ENCODE results near the gene UAP1L1.
"Not testable (repeated sequence)": the region's sequence is repeated elsewhere in the genome, so short reads cannot be mapped to it uniquely, and the experiment has no call there.

The UAP1L1 gene

DNA sequence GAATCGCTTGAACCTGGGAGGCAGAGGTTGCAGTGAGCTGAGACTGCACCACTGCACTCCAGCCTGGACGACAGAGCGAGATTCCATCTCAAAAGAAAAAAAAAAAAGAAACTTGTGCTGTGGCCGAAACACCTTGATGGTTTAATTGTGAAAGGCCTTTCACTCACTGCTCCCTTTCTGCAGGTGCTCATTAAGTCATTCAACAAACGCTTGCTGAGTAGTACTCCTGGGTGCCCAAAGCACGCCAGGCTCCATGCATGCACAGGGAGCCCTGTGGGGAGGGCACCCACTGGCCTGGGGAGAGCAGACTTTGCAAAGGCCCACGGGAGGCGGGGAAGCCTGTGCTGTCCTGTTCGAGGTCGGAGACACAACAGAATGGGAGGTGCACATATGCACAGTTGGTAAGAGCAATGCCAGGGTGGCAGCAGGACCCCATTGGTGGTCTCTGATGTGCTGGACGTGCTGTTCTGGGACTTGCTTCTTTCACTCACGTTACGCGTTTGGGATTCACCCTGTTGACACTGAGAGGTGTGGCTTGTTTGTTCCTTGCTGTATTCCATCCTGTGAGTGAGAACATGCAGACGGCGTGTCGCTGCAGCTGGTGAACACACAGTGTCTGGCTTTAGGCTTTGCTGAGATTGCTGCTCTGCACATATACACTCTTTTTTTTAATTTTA is 20.4 kb upstream of the UAP1L1 start:
- no peak for DNase-seq (ENCODE audit: low read depth)

DNA sequence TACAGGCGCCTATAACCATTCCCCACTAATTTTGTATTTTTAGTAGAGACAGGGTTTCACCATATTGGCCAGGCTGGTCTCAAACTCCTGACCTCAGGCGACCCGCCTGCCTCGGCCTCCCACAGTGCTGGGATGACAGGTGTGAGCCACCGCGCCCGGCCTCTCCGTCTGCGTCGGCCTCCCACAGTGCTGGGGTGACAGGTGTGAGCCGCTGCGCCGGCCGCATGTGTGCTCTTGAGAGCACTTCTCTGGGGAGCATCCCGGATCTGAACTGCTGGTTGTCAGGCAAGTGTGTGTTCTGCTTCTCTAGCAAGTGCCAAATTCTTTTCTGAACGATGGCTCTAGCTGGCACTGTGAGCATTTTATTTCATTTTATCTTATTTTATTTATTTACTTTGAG is 19.8 kb upstream of the UAP1L1 start:
- no peak for DNase-seq (ENCODE audit: low read depth)

DNA sequence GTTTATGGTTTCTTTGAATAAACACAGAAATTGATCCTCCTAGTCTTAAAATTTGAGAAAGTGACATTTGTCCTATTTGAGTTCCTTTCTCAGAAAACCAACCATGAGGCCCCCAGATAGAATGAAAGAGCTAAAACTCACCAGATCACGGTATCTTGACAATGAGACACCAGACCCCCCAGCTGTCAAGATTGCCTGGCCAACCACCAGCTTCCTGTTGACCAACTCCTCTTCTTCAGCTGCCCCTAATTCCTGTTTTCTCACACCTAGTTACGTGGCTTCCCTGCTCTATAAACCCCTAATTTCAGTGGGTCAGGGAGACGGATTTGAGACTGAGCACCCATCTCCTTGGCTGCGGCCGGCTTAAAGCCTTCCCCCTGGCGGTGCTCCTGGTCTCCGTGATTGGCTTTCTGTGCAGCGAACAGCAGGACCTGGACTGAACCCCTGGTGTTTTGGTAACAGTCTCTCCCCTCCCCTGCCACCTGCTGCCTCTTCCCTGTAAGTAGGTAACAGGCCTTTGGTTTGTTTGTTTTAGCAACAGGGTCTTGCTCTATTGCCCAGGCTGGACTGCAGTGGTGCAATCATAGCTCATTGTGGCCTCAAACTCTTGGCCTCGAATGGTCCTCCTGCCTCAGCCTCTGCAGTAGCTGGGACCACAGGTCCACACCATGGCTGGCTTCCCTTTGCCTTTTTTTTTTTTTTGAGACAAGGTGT is 18.6 kb upstream of the UAP1L1 start:
- no peak for DNase-seq (ENCODE audit: low read depth)

DNA sequence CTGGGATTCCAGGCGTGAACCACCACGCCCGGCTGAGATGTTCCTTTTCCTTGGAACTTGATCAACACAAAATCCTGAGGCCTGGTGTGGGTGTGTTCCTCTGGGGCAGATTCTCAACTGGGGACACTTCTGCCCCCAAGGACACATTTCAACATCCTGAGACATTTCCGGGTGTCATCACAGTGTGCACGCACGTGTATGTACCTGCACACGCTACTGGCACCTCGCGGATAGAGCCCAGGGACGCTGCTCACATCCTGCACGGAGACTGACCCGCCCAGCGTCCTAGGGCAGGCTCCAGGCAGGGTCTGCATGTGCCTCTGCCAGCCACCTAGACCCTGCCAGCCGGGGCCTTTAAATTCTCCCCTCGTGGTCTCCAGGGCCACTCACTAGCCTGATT is 14.9 kb upstream of the UAP1L1 start:
- DNase-seq (ENCODE audit: low read depth) = no peak

DNA sequence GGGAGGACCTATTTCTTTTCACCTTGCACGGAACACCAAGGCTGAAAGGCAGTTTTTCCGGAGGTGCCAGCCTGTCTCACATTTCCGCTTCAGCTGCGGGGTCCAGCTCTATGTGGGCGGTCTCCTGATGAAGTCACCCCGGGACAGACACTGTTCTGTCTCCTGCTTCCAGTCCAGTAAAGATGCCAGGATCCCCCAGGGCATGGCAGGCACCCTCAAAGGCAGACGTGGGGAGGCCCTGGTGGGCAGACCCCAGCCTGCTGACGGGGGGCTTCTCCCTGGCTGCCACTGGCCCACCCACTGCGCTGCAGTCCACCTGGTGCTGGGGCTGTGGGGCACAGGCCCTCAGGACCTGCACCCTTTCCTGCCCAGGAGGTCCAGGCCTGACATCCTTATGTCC is 14.5 kb upstream of the UAP1L1 start:
- DNase-seq (ENCODE audit: low read depth) = not testable (repeated sequence)

DNA sequence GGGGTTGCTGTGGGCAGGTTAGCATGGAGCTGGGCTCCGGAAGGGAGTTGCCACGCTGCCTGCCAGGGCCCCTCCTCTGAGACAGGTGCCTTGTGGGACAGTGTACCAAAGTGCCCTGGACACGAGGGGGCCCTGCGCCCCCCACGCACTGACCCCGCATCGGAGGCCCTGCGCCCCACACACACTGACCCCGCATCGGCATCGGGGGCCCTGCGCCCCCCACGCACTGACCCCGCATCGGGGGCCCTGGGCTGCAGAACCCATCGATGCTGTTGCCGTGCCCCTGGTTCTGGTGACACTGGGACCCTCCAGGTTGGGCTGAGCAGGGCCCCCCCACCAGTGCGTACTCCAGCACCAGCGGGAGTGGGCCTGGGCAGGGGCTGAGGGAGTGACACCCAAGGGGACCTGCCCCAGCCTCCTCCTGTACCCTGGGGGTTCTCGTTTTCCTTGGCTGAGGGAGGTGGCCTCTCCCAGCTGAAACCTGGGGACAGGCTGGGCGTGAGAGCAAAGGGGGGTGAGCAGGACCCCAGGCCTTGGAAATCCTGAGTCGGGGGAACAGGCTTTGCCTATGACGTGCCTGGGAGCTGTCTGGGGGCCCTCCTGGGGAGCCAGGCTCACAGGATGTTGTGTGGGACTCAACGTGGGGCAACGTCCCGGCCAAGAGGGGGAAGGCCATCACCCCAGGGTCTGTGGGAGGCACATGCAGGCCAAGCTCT is 13.8 kb upstream of the UAP1L1 start:
- no peak for DNase-seq (ENCODE audit: low read depth)

DNA sequence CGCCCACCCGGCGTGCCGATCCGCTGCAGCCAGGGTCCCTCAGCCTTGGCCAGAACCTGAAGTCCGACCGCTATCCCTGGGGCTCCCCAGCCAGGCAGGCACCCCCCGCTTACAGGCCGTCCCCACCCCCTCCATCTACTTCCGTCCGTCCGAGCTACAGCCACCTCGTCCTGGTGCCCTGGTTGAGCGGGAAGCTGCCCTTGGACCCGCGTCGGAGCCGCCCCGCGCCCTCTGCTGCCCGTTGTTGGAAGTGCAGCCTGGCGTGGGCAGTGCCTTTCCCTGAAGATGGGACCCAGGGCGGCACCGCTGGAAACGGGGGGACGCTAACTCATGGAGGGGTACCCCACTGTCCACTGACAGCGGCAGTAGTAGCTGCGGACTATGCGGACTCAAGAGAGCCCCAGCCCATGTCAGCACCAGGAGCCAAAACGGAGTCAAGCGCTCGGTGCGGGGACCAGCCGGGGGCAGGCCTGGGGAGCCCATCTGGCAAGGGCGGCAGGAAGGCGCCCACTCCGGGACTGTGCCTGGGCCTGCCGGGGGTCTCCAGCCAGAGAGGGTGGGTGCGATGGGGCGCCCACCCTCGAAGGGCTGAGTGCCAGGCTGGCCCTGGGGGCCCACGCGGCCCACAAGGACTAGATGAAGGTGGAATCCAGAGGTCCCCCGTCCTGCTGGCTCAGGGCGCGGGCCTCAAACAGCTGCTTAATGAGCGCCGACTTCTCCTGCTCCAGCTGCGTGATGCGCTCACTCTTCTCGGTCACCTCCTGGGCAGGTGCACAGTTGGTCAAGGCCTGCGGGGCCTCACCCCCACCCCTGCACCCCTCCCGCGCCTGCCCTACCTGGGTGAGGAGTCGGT is 13.1 kb upstream of the UAP1L1 start:
- DNase-seq (ENCODE audit: low read depth) = no peak

DNA sequence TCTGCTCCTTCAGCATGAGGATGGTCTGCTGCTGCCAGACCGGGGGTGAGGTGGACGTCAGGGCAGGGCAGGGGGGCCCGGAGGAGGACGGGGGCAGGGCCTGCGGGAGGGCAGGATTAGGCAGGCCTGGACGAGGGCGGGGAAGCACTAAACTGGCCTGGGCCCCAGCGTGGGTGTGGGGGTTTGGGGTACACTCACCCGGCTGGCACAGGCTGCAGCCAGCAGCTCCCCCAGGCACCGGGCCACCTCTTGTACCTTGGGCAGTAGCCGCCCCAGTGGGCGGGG is 12.5 kb upstream of the UAP1L1 start:
- no peak for DNase-seq (ENCODE audit: low read depth)

DNA sequence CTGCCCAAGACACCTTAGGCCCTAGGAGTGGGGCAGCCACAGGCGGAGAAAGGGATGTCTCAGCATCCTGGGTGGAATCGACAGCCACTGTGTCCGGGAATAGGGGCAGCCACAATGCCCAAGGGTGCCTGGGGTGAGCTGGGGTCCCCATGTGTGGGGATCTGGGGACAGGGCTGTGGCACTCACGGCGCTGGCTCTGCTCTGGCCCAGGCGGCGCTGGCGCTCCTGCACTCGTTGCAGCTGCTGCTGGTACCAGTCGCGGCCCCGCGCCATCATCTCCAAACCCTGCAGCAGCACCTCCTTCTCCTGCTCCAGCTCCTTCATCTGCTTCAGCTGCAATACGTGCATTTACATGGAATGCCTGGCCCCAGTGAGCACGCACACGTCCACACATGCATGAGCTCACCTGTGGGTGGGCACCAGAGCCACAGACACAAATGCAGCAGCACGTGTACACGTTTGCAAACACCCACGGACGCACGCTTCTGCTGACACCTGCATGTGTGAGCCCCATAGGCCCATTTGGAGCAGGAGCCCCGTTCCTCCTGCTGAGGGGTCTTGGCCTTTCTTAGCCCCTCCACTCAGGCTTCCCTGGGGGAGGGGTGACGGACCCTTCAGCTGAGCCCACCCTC is 11.9 kb upstream of the UAP1L1 start:
- DNase-seq (ENCODE audit: low read depth) = no peak

DNA sequence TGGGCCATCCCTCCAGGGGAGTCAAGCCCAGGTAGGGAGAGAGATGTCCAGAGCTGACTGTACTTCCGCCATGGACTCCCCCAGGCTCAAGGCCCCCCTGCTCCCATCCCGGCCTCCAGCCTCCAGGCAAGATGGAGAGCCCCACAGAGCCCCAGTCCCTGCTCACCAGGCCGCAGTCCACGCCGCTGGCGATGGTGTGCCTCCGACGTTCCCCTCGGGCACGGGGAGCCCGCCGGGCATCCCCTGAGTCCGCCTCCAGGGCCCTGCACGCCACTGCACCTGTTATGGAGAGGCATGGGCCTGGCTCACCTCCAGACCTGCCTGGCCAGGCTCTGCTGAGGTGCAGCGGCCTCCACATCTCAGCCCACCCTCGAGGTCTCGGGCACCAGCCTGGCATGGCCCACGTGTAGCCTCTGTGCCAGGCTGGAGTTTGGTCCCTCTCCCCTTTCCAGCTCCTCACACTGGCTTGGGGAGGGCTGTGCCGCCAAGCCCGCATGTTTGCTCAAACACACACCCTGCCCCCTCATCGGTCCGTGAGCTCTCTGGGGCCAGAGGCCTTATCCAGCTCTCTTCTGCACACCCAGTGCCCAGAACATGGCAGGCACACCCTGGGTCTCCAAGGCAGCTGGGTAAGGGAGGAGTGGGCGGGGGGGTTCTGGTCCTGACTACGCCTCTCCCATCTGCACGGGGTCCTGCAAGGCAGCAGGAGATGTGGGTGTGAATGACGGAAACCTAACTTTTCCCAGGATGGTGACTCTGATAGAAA is 11.0 kb upstream of the UAP1L1 start:
- DNase-seq (ENCODE audit: low read depth) = no peak

DNA sequence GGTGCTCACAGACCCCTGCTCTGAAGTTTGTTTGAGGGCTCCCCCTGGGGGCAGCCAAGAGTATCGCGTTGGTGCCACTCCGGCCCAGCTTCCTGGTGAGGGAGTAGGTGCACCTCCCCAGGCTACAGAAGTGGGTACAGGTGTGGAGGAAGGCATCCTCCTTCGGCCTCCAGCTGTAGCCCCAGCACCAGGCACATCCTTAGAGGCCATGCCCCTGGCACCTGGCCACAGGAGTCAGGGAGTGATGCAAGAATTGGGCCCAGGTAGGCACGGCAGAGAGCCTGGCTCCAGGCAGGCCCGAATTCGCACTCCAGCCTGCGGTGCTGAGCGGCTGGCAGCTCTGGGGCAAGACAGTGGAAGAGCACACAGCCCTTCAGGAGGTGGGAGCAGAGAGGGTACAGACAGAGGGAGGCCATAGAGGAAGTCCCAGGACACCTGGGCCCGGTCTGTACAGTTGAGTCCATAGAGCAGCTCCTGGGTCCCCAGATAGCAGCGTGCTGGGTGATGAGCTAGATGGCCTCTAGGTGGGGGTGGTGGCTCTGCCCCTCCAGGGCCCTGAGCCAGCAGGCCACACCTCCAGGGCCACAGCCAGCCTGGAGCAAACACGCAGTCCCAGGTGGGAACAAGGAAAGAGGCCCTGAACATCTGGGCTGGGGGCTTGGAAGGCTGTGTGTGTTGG is 9.3 kb upstream of the UAP1L1 start:
- no peak for DNase-seq (ENCODE audit: low read depth)

DNA sequence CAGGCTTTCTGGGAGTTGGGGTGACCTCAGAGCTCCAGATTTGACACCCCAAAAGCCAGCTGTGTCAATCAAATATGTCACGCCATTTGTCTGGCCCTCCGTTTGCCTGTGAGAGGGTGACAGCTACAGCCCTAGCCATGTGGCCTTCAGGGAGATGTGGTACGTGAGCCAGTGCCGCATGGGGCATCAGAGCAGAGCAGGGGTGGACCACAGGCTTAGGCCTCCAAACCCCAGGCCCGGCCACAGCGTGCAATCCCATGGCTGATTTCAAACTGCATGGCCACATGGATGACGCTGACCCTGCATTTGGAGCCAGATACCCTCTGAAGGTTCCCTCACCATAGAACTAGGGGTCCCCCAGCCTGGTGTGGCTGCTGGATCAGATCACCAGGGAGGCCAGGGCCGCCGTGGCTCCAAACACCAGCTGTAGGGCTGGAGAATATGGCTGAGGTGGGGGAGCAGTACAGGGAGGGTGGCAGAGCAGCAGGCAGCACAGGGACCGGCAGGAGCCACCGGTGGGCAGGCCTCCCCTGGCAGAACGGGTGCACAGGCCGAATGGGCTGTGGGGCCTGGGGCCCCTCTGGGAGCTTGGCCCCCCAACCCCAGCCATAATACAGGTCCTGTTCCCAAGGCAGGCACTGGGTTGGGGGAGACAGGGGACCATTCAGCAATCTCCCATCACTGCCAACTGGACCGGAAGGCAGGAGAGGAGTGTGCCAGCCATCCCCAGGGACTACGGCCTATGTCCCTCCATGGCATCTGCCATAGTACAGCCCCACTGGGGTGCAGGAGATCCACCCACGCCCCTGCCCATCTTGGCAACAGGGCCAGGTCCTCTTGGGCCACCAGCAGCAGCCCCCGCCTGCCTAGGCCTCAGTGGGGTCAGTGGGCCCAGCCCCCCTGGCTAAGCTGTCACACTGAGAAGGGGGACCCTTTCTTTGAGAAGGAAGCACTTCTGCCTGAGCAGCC is 8.5 kb upstream of the UAP1L1 start:
- DNase-seq (ENCODE audit: low read depth) = no peak

DNA sequence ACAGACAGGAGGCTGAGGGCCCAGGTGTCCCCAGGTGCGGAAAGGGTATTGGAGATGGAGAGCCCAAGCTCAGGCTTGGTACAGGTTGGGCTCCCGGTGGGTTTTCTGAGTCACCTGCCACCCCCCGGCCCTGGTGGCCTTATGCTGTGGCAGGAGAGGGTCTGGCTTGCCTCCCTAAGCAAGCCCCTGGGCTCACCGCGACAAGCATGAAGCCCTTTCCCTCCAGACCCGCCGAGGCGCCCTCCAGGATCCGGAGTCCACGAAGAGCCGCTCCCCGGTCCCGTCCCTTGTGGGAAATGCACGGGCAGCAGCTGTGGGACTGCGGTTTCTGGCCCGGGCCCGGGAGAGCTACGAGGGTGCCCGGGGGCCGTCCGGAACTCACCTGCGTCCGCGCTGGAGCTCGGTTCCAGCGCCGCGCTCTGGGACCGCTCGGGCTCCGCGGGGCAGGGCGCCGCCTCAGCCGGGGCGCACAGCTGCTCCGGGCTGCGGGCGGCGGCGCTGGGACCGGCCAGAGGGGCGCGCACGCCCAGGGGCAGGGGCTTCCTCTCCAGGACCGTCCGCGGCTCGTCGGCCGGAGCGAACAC is 7.7 kb upstream of the UAP1L1 start:
- no peak for DNase-seq (ENCODE audit: low read depth)

DNA sequence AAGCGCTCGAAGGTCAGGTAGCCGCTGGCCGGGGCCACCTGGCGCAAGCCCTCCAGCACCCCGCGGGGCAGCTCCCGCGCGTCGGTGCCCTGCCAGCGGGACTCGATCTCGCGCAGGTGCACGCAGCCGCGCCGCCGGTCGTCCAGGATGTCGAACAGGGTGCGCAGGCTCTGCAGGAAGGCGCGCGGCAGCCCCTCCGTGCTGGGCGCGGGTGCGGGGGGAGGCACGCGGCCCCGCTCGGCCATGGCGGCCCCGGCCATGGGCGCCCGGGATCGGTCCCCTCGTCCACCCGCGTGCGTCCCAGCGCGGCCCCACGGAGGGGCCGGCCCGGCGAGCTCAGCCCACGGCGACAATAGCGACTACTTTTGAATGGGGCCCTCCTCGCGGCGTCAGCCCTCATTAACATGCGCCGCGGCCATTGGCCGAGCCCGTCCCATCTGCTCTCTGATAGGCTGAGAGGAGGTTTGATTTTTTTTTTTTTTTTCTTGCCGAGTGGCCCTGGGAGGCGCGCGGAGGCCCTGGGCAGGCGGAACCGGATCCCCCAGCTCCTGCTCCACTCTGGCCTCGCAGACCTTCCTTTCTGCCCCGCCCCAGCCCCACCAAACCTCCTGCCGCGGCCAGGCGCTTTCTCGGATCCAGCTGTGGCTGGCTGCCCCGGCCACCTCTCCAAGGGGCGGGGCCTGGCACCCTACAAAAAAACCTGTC is 7.0 kb upstream of the UAP1L1 start, which contains the start of gene SAPCD2:
Gene SAPCD2 (minus strand): TSS at position 357 of the 705 bp plus-strand sequence. CDS start 97 bp downstream, at position 260.
- peak; percentile 65 for DNase-seq (ENCODE audit: low read depth)

DNA sequence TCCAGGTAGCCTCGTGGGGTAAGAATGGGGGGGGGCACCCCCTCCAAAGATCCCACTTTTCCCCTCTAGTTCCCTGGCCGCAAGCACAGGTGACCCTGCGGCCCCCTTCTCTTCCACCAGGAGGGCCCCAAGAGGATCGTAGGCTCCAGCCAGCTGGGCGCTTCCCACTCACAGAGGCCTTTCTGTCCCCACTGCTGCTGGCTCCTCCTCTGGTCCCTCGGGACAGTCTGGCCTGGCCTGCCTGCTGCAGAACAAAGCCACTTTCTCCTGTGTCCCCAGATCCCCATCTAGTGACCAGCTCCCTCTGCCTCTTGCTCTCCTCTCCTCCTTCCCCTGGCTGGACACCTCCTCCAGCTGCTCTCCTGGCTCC is 6.4 kb upstream of the UAP1L1 start:
- no peak for DNase-seq (ENCODE audit: low read depth)

DNA sequence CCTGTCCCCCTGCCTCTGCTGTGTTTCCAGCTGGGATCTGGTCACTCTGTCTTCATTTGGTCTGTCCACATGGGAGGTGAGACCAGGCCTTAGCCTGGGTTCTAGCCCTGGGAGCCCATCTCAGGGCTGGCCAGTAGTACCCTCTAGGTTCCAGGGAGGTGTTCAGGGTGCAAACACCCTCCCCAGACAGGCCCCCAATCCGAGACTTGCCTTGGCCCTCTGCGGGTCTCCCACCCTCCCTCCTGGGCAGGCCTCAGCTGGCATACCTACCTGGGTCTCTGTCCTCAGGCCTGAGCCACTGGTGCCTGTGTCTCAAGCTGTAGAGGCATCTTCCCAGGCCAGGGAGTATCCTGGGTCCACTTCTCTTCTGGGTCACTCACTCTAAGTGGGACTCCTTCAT is 6.0 kb upstream of the UAP1L1 start:
- DNase-seq (ENCODE audit: low read depth) = no peak

DNA sequence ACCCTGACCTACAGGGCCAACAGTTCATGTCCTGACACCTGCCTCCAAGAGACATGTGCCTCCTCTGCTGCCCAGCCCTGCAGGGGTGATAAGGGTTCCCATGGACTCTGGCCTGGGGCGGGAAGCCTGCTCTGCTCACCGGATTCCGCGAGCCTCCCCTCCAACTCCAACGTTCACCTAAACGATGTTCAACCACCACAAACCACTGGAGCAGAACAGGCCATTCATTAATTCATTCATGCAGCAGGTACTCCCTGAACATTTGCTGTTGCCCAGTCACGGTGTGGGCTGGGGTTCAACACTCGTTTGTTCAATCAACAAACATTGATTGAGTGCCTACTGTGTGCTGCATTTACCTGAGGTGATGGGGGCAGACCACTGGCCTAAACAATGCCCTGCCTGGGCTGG is 3.3 kb upstream of the UAP1L1 start:
- no peak for DNase-seq (ENCODE audit: low read depth)

DNA sequence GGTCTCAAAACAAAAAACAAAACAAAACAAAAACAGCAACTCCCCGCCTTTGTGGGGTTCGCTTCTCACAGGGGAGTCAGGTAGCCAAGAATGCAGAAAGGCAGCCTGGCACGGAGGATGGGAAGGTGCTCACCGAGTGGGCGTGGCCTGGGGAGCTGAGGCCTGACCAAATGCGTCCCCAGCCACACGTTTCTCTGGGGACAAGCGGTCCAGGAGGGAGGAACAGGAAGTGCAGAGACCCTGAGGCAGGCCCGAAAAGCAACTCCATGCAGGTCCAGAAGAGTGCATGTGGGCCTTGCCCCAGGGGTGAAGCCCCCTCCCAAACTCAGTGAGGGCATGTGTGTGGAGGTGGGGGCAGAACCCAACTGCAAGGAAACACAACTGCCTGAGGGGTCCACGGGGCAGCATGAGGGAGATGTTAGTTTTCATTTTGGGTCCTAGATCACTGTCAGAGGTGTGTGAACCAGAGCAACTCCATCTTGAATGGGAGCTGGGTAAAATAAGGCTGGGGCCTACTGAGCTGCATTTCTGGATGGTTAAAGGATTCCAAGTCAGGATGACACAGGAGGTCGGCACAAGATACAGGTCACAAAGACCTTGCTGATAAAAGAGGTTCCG is 2.6 kb upstream of the UAP1L1 start:
- no peak for DNase-seq (ENCODE audit: low read depth)

Measured in stromal cell of bone marrow (primary cell).